ENCODE measurements around the gene CTSS. TPM values are rescaled to one million over a fixed set of nuclear protein-coding genes. Genes with fewer than 3 reads are reported as not detected.
A peak's percentile ranks its signal among the peaks of the same experiment; 100 is the strongest.

CTSS gene
- total RNA-seq, 1 donor from 2014 or later, result 0.16 TPM

DNA sequence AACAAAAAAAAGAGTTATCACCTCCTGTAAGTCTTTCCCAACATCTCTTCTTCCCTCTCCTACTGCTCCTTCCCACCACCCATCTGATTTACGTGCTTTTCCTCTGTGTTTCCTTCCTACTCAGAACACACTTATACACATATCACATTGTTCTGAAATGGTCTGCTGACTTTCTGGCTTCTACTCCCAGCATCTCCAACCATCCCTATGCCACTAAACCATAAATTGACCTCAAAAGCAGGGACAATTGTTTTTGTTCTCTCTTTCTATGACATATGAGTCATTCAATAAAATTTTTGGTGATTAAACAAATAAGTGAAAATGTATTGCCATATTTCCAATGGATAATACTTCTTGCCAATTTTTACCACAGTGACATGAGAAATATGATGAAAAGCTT, 76.8 kb downstream of the CTSS start:
- no peak for DNase-seq (ENCODE audit: low read depth, low spot score)
- Mint-ChIP-seq H3K27me3 (ENCODE audit: low read depth) (no peaks in the 10 kb centered on the region), H3K4me1 (no peaks in the 10 kb centered on the region), H3K9me3 (no peaks in the 10 kb centered on the region), H3K4me3 (no peak overlapping the region), H3K27ac (ENCODE audit: unreplicated experiment) (peak overlapping the region; percentile 62), H3K36me3 (ENCODE audit: low read depth) (peaks cover 3% of the 10 kb centered on the region)
- TF ChIP-seq, protein P1, sequence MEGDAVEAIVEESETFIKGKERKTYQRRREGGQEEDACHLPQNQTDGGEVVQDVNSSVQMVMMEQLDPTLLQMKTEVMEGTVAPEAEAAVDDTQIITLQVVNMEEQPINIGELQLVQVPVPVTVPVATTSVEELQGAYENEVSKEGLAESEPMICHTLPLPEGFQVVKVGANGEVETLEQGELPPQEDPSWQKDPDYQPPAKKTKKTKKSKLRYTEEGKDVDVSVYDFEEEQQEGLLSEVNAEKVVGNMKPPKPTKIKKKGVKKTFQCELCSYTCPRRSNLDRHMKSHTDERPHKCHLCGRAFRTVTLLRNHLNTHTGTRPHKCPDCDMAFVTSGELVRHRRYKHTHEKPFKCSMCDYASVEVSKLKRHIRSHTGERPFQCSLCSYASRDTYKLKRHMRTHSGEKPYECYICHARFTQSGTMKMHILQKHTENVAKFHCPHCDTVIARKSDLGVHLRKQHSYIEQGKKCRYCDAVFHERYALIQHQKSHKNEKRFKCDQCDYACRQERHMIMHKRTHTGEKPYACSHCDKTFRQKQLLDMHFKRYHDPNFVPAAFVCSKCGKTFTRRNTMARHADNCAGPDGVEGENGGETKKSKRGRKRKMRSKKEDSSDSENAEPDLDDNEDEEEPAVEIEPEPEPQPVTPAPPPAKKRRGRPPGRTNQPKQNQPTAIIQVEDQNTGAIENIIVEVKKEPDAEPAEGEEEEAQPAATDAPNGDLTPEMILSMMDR (conservative IDR thresholded peaks at IDR 0.05), result no peak

DNA sequence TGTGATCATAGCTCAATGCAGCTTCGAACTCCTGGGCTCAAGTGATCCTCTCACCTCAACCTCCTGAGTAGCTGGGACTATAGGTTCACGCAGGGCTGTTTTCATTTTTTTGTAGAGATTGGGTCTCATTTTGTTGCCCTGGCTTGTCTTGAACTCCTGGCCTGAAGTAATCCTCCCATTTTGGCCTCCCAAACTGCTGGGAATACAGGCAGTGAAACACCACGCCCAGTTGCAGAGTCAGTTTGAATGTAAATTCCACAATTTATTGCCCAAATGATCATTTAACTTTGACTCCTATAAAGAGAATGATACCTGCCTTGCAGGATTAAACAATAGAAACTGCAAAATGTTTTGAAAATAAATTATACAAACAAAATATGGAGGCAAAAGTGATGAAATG, 79.3 kb downstream of the CTSS start:
- no peak for DNase-seq (ENCODE audit: low read depth, low spot score)
- Mint-ChIP-seq H3K27me3 (ENCODE audit: low read depth) (no peaks in the 10 kb centered on the region), H3K27ac (ENCODE audit: unreplicated experiment) (no peak overlapping the region), H3K4me1 (no peaks in the 10 kb centered on the region), H3K4me3 (no peak overlapping the region), H3K36me3 (ENCODE audit: low read depth) (peaks cover 3% of the 10 kb centered on the region), H3K9me3 (no peaks in the 10 kb centered on the region)
- TF ChIP-seq, protein P1 (conservative IDR thresholded peaks at IDR 0.05), result no peak

- TF ChIP-seq, protein P1 (conservative IDR thresholded peaks at IDR 0.05), result no peak
- Mint-ChIP-seq H3K36me3 (ENCODE audit: low read depth) (peaks cover 3% of the 10 kb centered on the region), H3K4me1 (no peaks in the 10 kb centered on the region), H3K4me3 (no peak overlapping the region), H3K27me3 (ENCODE audit: low read depth) (no peaks in the 10 kb centered on the region), H3K9me3 (no peaks in the 10 kb centered on the region), H3K27ac (ENCODE audit: unreplicated experiment) (no peak overlapping the region)
- DNase-seq (ENCODE audit: low read depth, low spot score), result no peak
Measured at GRCh38 chr1:150683914-150684313, 81.7 kb downstream of the CTSS start.

Other genes starting within 250 kb of the CTSS start
- 0.32 and 0.44 TPM in 2 replicates for gene ADAMTSL4, start 216.4 kb downstream of the CTSS start, total RNA-seq
- gene MCL1, start 186.2 kb downstream of the CTSS start, total RNA-seq, result 179 and 186 TPM in 2 replicates
- gene ENSA, start 136.2 kb downstream of the CTSS start, total RNA-seq, result 177 TPM in 2 replicates
- 17.3 and 19.3 TPM in 2 replicates for gene GOLPH3L, start 68.6 kb downstream of the CTSS start, total RNA-seq
- not detected in 2 replicates for gene HORMAD1, start 44.9 kb downstream of the CTSS start, total RNA-seq
- 4.6 and 5.8 TPM in 2 replicates for gene CTSK, start 42.5 kb upstream of the CTSS start, total RNA-seq
- 28.2 and 29.0 TPM in 2 replicates for gene ARNT, start 110.8 kb upstream of the CTSS start, total RNA-seq
- not detected in 2 replicates for gene CTXND2, start 121.4 kb upstream of the CTSS start, total RNA-seq
- 77.9 and 81.6 TPM in 2 replicates for gene SETDB1, start 160.6 kb upstream of the CTSS start, total RNA-seq
- gene CERS2, start 209.1 kb upstream of the CTSS start, total RNA-seq, result 149 and 156 TPM in 2 replicates
- not detected in 2 replicates for gene ANXA9, start 216.5 kb upstream of the CTSS start, total RNA-seq
- 19.2 and 19.6 TPM in 2 replicates for gene MINDY1, start 241.1 kb upstream of the CTSS start, total RNA-seq
- gene PRUNE1, start 242.7 kb upstream of the CTSS start, total RNA-seq, result 16.6 and 22.5 TPM in 2 replicates

Measured in neural crest cell (in vitro differentiated cells).